GM18508 (cell line): ENCODE results near the gene CLIP2.
"Not testable (repeated sequence)": the region's sequence is repeated elsewhere in the genome, so short reads cannot be mapped to it uniquely, and the experiment has no call there.

ENCODE experiments used
- ATAC-seq: cut with Tn5 transposase; IDR thresholded peaks from one replicate; pipeline ENCODE4 v1.9.1; 2021; ENCODE audit warnings: moderate number of reproducible peaks; ENCODE audit not compliant: insufficient read depth, unreplicated experiment

CLIP2 gene

GRCh38 chr7:74364061-74364460, 74.9 kb downstream of the CLIP2 start:
- ATAC-seq, result no peak

DNA sequence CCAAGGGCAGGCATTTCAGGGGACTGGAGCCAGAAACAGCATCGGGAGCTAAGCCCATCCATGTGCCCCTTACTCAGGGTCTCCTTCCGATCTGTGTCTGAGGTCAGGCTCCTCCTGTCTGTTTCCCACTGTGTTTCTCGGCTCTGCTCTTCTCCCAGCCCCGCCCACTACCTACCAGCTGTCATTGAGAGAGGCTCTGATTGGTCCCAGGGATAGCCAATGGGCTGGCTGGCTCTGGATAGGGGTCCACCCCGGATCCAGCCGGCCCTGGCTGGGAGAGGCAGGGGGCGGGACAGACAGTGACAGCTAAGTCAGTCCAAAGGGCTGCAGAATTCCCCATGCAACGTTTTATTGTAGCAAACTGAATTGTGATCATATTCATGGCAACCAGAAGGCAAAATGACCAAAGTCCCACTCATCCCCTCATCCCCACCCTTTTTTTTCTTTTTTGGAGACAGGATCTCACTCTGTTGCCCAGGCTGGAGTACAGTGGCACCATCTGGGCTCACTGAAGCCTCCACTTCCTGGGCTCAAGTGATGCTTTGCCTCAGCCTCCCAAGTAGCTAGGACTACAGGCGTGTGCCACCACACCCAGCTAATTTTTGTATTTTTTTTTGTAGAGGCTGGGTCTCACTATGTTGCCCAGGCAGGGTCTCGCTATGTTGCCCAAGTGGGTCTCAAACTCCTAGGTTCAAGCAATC, 76.3 kb downstream of the CLIP2 start:
- ATAC-seq, result no peak

- no peak for ATAC-seq
These were observed 82.5 kb downstream of the CLIP2 start for GRCh38 chr7:74371381-74372341.

- ATAC-seq, result no peak
These were observed 83.4 kb downstream of the CLIP2 start for GRCh38 chr7:74372511-74373111.

DNA sequence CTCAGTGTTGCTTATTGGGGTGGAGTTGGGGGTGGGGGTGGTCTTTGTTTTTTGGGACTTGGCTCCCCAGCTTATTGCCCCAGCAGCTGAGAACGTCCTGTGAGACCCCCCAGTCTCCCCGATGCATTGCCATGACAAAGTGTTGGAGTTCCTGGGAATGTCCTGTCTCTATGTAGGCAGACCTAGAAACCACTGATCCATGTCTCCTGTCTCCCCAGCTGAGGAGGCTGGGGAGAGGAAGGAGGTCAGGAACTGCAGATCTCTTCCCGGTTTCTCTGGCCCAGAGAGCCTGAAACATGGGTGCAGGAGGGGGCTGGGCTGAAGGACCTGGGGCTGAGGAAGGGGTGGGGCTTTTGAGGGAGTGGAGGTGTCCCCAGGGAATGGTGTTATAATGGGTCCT, 84.3 kb downstream of the CLIP2 start:
- ATAC-seq, result no peak

- no peak for ATAC-seq
These were observed 86.6 kb downstream of the CLIP2 start for GRCh38 chr7:74375726-74376220.

GRCh38 chr7:74376256-74377036, 87.2 kb downstream of the CLIP2 start:
- ATAC-seq, result no peak

DNA sequence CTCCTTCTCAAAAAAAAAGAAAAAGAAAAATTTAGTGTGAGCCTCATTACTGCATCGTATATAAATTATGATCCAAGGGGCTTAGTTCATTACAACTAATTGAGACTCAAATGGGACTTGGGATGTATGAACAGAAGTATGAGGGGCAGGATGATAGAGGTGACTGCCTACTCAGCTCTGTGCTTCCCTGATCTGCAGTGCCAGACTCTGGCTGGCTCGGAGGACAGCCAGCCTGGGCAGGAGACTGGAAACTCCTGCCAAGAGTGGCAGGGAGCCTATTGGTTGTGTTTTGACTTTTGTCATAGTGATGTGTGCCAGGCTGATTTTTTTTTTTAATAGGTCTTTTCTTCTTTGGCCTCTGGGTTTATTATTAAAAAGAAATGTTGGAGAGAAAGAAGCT, 90.7 kb downstream of the CLIP2 start:
- ATAC-seq, result no peak

DNA sequence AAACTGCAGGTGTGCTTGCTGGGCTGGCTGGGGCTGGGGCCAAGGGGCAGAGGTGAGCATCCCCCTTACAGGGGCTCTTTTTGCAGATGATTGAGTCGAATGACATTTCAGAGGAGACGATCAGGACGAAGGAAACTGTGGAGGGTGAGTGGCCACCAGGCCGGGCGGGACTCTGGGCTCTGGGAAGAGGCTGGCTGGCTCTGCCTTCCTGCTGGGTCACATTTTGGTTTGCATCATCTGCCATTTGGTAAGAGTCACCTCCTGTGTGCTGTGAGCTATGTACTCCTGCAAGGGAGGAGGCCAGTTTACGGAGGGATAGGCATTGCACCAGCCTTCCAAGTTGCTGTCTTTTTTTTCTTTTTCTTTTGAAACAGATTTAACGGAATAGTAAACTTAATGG, 91.5 kb downstream of the CLIP2 start:
- no peak for ATAC-seq

DNA sequence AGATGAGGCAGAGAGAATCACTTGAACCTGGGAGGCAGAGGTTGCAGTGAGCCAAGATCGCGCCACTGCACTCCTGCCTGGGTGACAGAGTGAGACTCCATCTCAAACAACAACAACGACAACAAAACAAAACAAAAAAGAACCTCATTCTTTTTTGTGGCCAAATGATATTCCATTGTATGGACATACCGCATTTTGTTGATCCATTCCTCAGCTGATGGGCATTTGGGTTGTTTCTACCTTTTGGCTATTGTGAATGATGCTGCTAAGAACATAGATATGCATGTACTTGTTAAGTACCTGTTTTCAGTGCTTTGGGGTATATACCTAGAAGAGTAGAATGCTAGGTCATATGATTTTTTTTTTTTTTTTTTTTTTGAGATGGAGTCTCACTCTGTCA, 94.9 kb downstream of the CLIP2 start:
- ATAC-seq, result not testable (repeated sequence)

GRCh38 chr7:74384854-74385253, 95.6 kb downstream of the CLIP2 start:
- ATAC-seq, result not testable (repeated sequence)

DNA sequence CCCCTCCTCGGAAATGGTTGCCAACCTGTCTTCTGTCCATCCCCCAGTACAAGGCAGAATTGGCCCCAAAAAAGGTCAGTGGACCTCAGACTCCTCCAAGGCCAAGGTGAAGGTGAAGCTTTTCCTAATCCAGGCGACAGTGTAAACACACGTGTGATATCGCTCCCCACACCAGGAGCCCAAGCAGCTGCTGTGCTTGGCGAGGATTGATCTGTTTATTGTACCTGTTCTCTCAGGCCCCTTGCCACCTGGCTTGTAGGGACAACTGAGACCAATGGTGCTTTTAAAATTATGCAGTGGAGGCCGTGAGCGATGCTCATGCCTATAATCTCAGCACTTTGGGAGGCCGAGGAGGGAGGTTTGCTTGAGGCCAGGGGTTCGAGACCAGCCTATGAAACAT, 98.4 kb downstream of the CLIP2 start:
- no peak for ATAC-seq

- no peak for ATAC-seq
These were observed 99.7 kb downstream of the CLIP2 start for GRCh38 chr7:74388880-74389415.

DNA sequence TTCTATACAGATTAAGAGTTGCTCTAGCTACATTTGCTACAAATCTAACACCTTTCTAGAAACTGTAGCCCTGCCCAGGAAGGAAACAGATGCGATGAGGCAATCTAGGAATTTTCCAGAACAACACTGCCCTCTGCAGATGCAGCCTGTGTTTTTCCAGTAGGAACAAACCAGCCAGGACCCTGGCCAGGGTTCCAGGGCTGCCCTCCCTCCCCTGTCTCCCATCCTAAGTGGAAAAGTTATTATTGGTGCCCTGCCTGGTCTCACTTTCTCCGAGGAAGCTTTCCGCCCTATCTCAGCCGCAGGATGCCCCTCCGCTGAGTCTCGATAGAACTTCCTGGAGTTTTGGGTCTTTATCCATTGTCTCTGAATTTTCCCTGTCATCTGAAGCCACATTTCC, 104.5 kb downstream of the CLIP2 start:
- not testable (repeated sequence) for ATAC-seq

GRCh38 chr7:74394601-74395000, 105.4 kb downstream of the CLIP2 start:
- not testable (repeated sequence) for ATAC-seq

DNA sequence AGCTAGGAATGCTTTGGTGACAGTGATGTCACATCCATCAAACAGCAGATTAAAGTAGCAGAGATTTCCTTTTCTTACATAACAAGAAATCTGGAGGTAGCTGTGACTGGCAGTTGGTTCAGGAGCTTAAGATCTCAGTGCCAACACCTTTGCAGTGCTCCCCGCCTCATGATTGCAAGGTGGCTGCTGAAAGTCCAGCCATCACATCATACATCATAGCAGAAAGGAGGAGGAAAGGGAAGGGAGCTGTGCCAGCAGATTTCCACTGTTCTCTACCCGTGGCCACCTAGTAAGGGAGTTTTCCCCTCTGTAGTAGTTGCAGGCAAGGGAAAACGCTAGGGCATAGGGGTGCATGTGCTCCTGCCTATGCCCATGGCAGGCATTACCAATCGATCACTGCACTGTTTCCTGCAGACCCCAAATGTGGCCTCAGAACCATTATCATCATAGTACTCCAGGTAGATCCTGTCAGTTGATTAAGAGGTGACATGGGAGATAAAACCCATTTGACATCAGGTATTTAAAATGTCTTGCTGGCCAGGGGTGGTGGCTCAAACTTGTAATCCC, 106.6 kb downstream of the CLIP2 start:
- no peak for ATAC-seq

- ATAC-seq, result no peak
These were observed 107.8 kb downstream of the CLIP2 start for GRCh38 chr7:74396993-74397392.

- no peak for ATAC-seq
These were observed 109.2 kb downstream of the CLIP2 start for GRCh38 chr7:74398426-74398825.

- ATAC-seq, result no peak
These were observed 109.8 kb downstream of the CLIP2 start for GRCh38 chr7:74399006-74399405.
